Measurements from ENCODE around the gene TMEM132E.

Gene TMEM132E

DNA sequence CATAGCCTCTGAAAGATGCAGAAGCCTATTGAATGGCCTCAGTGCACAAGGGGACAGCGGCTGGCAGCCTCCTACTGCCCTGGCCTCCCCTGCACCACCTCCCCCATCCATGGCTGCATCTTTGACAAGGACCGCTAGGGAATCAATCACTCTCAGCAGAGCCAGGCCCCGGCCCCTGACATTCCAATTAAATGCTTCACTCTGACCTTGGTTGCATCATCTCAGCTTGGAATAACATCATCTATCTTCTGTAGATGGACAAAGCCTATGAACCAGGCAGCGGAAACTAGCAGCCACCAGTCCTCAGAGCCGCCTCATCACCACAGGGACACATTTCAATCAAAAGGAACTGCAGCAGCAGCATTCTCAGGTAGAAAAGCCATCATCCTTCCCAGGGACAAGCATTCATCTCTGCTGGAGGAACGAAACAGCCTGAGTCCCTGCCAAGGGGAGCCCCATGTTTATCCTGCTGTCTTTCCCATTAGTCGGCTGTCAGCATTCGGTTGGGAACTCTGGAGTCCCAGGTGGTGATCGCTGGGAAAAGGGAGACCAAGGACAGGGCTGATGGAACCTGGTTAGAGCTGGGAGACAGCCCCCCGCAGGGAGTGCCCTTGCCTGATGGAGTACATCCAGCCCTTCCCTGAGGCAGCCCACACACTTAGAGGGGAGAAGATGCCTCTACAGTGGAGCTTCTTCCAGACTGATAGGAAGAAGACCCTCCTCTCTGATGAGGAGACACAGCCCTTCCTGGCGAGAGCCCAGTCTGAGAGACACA is 11.5 kb upstream of the TMEM132E start:
- DNase-seq, result no peak
- in situ Hi-C loops (cut with MboI; ENCODE audit: low pct_unique_long_range_greater_than_20kb, low sequenced_read_pairs), result no loop called here

- in situ Hi-C loops (cut with MboI; ENCODE audit: low pct_unique_long_range_greater_than_20kb, low sequenced_read_pairs), result no loop called here
- DNase-seq, result no peak
Observed at GRCh38 chr17:34568953-34569352, 10.4 kb upstream of the TMEM132E start.

- DNase-seq, result no peak
Observed at GRCh38 chr17:34569591-34569990, 9.8 kb upstream of the TMEM132E start.

DNA sequence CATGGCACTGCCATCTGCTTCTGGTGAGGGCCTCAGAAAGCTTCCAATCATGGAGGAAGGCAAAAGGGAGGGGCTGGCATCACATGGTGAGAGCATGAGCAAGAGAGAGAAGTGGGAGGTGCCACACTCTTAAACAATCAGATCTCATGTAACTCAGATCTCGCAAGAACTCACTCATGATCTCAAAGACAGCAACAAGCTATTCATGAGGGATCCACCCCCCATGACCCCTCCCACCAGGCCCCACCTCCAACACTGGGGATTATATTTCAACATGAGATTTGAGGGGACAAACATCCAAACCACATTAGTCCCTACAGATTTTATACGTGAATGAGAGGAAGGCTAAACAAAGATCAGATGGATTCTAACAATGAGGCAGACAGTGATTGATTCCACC is 8.9 kb upstream of the TMEM132E start:
- no peak for DNase-seq
- in situ Hi-C loops (cut with MboI; ENCODE audit: low pct_unique_long_range_greater_than_20kb, low sequenced_read_pairs), result no loop called here

More at GRCh38 chr17:34569591-34569990, 9.8 kb upstream of the TMEM132E start:
- in situ Hi-C loops (cut with MboI; ENCODE audit: low pct_unique_long_range_greater_than_20kb, low sequenced_read_pairs), result no loop called here

DNA sequence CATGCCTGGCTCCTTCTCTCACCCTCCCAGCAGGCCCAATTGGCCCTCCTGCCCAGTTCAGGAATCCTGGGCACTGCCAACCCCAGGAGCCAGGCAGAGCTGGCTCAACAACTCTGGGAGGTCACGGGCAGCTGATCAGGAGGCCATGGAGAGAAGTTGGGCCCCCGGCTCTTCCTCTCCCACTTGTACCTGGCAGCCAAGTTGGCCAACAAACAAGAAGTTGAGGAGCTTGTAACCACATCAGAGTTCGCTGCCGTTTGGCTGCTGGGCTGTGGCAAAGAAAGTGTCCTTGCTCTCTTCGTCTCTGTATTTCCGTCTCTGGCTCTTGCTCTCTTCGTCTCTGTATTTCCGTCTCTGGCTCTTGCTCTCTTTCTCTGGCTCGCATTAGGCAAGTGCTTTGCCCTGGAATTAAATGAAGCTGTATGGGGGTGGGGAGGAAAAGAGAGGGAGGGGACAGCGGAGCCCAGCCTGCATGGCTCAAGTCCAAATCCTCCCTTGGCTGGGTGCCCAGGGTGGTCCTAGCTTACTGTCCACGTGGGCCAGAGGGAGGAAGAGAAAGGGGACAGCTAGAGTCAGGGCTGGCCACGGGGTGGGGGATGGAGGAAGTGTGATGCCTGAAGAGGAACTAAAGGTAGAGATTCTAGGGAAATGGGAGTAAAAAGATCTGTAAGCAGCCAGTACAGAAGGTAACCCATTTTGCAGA is 7.8 kb upstream of the TMEM132E start:
- in situ Hi-C loops (cut with MboI; ENCODE audit: low pct_unique_long_range_greater_than_20kb, low sequenced_read_pairs), result no loop called here

DNA sequence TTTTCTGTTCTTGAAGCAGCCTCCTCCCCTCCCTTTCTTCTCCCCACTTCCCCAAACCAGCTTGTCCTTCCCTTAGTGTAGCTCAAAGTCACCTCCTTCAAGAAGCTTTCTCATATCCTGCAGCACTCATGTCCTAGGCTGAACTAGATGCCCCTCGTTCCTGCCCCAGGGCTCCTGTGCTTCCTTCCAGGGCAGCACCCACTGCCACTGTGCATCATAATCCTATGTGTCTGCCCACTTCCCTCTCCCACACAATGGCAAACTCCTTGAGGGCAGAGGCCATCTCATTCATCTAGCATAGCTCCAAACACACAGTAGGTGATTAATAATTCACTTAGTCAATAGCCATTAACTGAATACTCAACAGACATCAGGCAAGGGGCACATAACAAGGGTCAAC is 6.9 kb upstream of the TMEM132E start:
- in situ Hi-C loops (cut with MboI; ENCODE audit: low pct_unique_long_range_greater_than_20kb, low sequenced_read_pairs), result no loop called here

More for the DNA sequence above, 7.8 kb upstream of the TMEM132E start:
- no peak for DNase-seq

GRCh38 chr17:34575182-34575581 is 4.2 kb upstream of the TMEM132E start:
- in situ Hi-C loops (cut with MboI; ENCODE audit: low pct_unique_long_range_greater_than_20kb, low sequenced_read_pairs), result no loop called here

More for the DNA sequence above, 6.9 kb upstream of the TMEM132E start:
- no peak for DNase-seq

DNA sequence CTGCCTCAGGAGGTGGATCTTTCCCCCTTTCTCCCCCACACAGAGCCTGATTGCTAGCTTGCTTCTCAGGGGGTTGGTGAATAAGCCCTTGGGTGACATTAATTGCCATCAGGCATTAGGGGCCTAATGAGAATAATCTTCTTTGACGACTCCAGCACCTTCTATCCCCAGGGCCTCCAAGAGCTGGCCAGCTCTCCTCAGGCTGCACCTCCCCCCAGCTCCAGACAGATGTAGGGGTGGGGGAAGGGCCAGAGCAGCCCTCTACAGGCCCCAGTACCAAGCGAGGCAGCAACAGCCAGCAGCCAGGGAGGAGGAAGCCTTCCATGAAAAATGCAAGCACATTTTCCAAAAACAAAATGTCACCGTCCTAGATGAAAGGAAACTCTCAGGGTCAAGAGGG is 1.4 kb upstream of the TMEM132E start:
- in situ Hi-C loops (cut with MboI; ENCODE audit: low pct_unique_long_range_greater_than_20kb, low sequenced_read_pairs), result no loop called here
- DNase-seq, result no peak

More at GRCh38 chr17:34575182-34575581, 4.2 kb upstream of the TMEM132E start:
- DNase-seq, result no peak

DNA sequence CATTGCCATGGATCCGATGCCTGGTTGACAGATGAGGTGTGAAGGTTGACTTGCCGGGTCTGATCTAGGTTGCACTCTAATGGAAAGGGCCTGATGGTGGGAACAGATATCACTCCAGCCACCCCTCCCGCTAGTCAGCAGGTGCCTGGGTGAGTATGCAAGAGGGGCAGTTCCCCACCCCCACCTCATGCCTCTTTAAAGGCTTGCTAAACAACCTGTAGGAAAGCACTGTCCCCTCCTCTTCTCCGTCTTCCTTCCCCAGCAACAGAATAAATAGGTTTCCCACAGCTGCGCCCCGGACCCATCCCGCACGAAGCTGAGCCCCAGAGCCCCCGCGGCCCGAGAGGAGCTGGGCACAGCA is 746 bp upstream of the TMEM132E start:
- in situ Hi-C loops (cut with MboI; ENCODE audit: low pct_unique_long_range_greater_than_20kb, low sequenced_read_pairs), result no loop called here
- no peak for DNase-seq

DNA sequence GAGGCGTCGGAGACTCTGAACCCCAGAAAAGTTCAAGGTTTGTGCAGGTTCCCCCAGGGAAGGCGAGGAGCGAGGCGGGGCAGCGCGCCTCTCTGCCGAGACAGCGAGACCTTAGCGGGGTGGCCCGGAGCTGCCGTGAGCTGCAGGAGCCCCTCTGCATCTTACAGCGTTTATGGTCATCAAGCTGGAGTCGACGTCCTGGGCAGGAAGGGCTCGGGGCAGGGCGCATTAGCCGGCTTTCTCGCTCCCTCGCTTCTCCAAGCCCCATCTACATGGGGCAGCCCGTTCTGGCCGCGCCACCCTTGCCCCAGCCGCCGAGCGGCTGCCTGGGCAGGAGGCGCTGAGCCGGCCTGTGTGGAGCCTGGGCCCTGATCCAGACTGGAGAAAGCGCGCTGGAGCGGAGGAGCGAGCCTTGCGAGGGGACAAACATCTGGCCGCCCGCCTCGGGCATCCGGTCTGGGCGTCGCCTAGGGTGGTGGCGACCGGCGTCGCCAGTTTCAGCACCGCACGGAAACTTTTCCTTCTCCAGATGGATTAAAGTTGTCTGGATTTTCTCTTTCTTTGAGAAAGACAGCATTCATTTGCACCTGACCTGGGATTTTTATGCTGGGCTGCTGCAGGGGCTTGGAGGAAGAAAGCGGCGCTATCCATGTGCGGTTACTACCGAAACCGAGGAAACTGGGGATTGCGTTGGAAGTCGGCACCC is 750 bp downstream of the TMEM132E start:
- peak; percentile 11 for DNase-seq
- in situ Hi-C loops (cut with MboI; ENCODE audit: low pct_unique_long_range_greater_than_20kb, low sequenced_read_pairs), result no loop called here

GRCh38 chr17:34580685-34581445 is 1.5 kb downstream of the TMEM132E start:
- in situ Hi-C loops (cut with MboI; ENCODE audit: low pct_unique_long_range_greater_than_20kb, low sequenced_read_pairs), result no loop called here
- no peak for DNase-seq

DNA sequence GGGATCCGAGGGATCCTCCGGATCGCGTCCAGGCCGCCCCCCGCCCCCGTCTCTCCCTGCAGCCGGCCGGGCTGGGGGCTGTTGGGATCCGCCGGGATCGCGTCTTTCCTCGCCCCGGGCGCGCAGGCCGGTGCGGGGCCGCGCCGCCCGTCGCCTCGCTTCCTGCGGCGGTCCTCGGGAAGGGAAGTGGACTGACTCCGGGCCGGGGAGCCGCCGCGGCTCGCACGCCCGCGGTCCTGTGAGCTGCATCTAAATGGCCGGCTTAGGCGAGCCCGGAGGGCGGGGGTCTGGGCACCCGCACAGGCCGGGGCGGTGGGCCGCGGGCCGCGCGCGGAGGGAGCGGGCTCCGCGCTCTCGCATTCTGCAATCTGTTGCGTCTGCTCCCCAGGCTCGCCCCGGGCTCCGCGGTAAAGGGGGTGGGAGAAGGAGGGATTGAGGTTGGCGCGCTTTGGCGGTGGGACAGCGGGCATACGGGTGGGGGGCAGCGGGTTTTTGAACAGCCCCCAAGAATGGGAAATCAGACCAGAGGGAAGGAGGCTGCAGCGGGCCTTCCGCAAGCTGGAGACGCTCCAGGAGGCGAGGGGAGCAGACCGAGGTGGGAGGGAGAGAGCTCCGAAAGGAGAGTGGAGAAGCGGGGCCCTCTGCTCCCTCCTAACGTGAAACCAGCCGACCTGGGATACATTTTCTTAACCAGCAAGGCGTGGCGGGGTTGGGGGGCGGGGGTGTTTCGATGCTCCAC is 2.2 kb downstream of the TMEM132E start:
- no peak for DNase-seq
- in situ Hi-C loops (cut with MboI; ENCODE audit: low pct_unique_long_range_greater_than_20kb, low sequenced_read_pairs), result no loop called here

DNA sequence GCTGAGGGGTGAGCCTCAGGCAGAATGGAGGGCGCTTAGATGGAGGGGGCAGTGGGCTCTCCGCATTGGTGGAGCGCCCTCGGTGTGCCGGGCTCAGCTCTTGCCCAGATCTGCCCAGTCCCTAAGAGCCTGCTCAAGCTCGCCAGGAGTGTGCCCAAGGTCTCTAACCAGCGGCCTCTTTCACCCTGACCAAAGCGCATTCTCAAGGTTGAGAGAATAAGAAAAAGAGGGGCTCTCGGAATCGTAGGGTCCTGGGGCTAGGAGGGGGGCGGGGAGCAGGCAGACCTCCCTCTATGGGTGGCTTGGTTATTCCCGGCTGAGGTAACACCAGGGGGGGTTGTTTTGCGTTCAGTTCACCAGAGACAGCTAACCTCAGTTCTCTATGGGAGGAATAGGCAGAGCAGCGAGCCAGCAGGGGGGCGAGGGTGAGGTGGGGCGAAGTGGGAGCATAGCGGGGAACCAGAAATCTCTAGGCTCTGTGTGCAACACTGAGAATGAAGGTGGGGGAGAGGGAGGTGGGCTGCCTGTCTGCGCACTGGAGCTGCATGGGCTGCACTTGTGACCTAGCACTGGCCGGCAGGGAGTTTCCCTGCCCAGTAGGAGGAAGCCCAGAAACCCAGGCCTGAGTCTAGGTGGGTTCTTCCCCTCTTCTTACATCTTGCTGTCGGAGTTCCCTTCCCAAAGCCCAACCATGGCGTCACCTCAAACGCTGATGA is 3.0 kb downstream of the TMEM132E start:
- in situ Hi-C loops (cut with MboI; ENCODE audit: low pct_unique_long_range_greater_than_20kb, low sequenced_read_pairs), result no loop called here
- no peak for DNase-seq

DNA sequence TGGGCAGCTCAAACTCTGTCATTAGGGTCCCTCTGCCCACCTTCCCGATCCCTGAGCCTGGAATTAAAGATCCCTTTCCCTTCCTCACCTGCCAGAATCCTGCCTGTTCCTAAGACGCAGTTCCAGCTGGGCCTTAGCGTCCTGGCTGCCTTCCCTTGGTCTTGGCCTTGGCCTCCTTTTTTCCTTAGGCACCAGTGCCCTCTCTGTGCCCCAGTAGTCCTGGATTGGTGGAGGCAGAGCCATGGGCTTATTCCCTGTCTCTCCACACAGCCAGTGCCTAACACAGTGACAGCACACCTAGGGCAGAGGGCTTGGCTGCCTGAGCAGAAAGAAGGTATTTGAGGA is 3.5 kb downstream of the TMEM132E start:
- DNase-seq, result no peak
- in situ Hi-C loops (cut with MboI; ENCODE audit: low pct_unique_long_range_greater_than_20kb, low sequenced_read_pairs), result no loop called here

- peak; percentile 19 for DNase-seq
Observed at GRCh38 chr17:34584805-34585416, 5.5 kb downstream of the TMEM132E start.

GRCh38 chr17:34586346-34586846 is 7.0 kb downstream of the TMEM132E start:
- DNase-seq, result no peak
- in situ Hi-C loops (cut with MboI; ENCODE audit: low pct_unique_long_range_greater_than_20kb, low sequenced_read_pairs), result no loop called here

More at GRCh38 chr17:34584805-34585416, 5.5 kb downstream of the TMEM132E start:
- in situ Hi-C loops (cut with MboI; ENCODE audit: low pct_unique_long_range_greater_than_20kb, low sequenced_read_pairs), result no loop called here

DNA sequence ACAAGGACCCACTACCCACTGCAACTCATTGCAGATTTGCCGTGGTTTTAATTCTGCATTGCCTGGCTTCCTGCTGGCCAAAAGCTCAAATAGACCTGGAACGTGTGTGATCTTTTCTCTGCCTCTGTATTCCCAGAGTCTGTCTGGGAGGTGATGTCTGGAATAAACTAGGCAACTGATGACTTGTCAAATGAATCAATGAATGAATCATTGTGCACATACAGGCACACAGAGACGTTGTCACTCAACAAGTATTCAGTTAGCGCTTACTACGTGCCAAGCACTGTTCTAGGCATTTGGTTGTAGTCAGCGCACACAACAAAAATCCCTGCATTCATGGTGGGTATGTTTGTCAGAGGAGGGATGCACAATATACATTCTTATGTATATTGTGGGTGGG is 8.9 kb downstream of the TMEM132E start:
- no peak for DNase-seq
- in situ Hi-C loops (cut with MboI; ENCODE audit: low pct_unique_long_range_greater_than_20kb, low sequenced_read_pairs), result no loop called here
